NOMO-1 treated with dmso at 0.1 percent for 144 hours (cell line): Measurements from ENCODE around the gene WDR93.

Experiments used
- DNase-seq: peaks from one replicate; lab custom pipeline; 2025; ENCODE audit not compliant: unreplicated experiment; lab: John Stamatoyannopoulos, UW

The WDR93 gene

GRCh38 chr15:89662893-89663626, 27.6 kb upstream of the WDR93 start:
- DNase-seq, result no peak

GRCh38 chr15:89664441-89665350, 25.9 kb upstream of the WDR93 start:
- no peak for DNase-seq

GRCh38 chr15:89665449-89666181, 25.0 kb upstream of the WDR93 start:
- no peak for DNase-seq

GRCh38 chr15:89666184-89666857, 24.3 kb upstream of the WDR93 start:
- DNase-seq, result no peak

- DNase-seq, result no peak
Measured at GRCh38 chr15:89666858-89667705, 23.5 kb upstream of the WDR93 start.

GRCh38 chr15:89667706-89667960, 23.0 kb upstream of the WDR93 start:
- DNase-seq, result no peak

GRCh38 chr15:89668171-89668570, 22.4 kb upstream of the WDR93 start:
- DNase-seq, result no peak

GRCh38 chr15:89669309-89669865, 21.2 kb upstream of the WDR93 start:
- no peak for DNase-seq

- DNase-seq, result no peak
Measured at GRCh38 chr15:89669941-89670340, 20.7 kb upstream of the WDR93 start.

GRCh38 chr15:89670971-89671560, 19.5 kb upstream of the WDR93 start:
- DNase-seq, result no peak

- no peak for DNase-seq
Measured at GRCh38 chr15:89671687-89672086, 18.9 kb upstream of the WDR93 start.

- no peak for DNase-seq
Measured at GRCh38 chr15:89672221-89673164, 18.1 kb upstream of the WDR93 start.

- DNase-seq, result no peak
Measured at GRCh38 chr15:89673165-89673512, 17.5 kb upstream of the WDR93 start.

GRCh38 chr15:89674526-89674925, 16.1 kb upstream of the WDR93 start:
- no peak for DNase-seq

- DNase-seq, result no peak
Measured at GRCh38 chr15:89675606-89676005, 15.0 kb upstream of the WDR93 start.

- no peak for DNase-seq
Measured at GRCh38 chr15:89677381-89677780, 13.2 kb upstream of the WDR93 start.

GRCh38 chr15:89679212-89679611, 11.4 kb upstream of the WDR93 start, which contains the start of gene PLIN1:
Gene PLIN1 (minus strand): TSS chr15:89679367. CDS start chr15:89677489, 1,878 bp downstream.
- no peak for DNase-seq

GRCh38 chr15:89680282-89680873, 10.2 kb upstream of the WDR93 start:
- DNase-seq, result no peak
